Measurements from ENCODE around the gene CD81. TPM values are rescaled to one million over a fixed set of nuclear protein-coding genes. Genes with fewer than 3 reads are reported as not detected.
"Not testable (repeated sequence)": the region's sequence is repeated elsewhere in the genome, so short reads cannot be mapped to it uniquely, and the experiment has no call there.

The CD81 gene, protein sequence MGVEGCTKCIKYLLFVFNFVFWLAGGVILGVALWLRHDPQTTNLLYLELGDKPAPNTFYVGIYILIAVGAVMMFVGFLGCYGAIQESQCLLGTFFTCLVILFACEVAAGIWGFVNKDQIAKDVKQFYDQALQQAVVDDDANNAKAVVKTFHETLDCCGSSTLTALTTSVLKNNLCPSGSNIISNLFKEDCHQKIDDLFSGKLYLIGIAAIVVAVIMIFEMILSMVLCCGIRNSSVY
- 100 to 1,000 TPM; 306 to 322 TPM for total RNA-seq

DNA sequence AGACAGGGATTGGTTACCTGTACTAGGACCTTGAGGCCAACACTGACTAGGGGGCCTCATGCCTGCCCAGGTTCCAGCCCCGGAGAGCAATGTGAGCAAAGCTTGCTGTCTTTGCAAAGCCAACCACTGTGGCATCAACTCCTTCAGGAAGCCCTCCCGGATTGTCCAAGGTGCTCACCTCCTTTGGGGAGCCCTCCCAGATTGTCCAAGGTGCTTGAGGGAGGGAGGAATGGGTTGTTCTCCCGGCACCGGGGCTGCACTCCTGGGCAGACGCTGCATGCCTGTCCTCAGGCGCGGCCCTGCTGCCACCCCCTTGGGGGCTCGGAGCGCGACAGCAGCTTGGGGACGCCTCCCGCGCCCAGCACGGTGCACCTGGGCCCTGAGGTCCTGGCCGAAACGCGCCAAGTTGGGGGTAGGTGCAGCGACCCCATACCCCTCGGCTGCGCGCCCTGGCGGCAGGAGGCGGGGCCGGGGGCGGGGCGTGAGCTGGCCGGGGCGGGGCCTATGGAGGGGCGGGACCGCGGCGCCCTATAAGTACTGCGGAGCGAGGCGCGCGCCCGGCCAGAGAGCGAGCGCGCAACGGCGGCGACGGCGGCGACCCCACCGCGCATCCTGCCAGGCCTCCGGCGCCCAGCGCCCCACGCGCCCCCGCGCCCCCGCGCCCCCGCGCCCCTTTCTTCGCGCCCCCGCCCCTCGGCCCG is at the start of gene CD81:
Gene CD81, plus strand, starts transcription at position 560 of the 701 bp plus-strand sequence. CDS start 240 bp downstream, outside the sequence.
- Mint-ChIP-seq H3K27ac (peak within 1 kb of the TSS; percentile 72 to 84), H3K9me3 (no peaks in the 10 kb centered on the region), H3K36me3 (no peaks in the 10 kb centered on the region), H3K27me3 (no peaks in the 10 kb centered on the region), H3K4me3 (peak within 1 kb of the TSS; percentile 82), H3K4me1 (ENCODE audit: low read depth in 2 of 2) (peaks cover 26% of the 10 kb centered on the region in 2 donors)
- peak; percentile 76 for DNase-seq (ENCODE audit: low spot score)
- peak; percentile 82 to 88 for ATAC-seq

DNA sequence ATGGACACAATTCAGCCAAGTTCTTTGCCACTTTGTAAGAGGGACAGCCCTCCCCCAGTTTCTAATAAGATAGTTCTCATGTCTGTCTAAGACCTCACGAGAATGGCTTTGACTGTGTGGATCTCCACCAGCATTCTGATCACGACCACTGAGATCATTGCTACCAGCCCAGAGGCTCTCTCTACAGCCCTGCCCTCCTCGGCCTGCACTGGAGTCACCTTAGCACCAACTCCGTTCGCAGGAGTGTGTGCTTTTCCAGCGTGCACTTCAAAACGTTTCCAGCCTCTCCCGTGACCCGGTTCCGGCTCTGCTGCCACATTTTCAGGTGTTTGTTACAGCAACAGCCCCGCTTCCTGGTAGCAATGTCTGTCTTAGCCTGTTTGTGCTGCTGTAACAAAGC is 49.1 kb upstream of the CD81 start:
- DNase-seq (ENCODE audit: low spot score) = no peak
- peaks cover 8% of the 10 kb centered on the region for H3K9me3 Mint-ChIP-seq
- no peak for ATAC-seq
- no peak overlapping the region for H3K4me3 Mint-ChIP-seq
- H3K36me3 Mint-ChIP-seq = peaks cover 9% of the 10 kb centered on the region
- no peaks in the 10 kb centered on the region for H3K4me1 Mint-ChIP-seq (ENCODE audit: low read depth in 2 of 2)
- no peak overlapping the region for H3K27ac Mint-ChIP-seq
- H3K27me3 Mint-ChIP-seq = peaks cover 23 to 33% of the 10 kb centered on the region in 2 donors

DNA sequence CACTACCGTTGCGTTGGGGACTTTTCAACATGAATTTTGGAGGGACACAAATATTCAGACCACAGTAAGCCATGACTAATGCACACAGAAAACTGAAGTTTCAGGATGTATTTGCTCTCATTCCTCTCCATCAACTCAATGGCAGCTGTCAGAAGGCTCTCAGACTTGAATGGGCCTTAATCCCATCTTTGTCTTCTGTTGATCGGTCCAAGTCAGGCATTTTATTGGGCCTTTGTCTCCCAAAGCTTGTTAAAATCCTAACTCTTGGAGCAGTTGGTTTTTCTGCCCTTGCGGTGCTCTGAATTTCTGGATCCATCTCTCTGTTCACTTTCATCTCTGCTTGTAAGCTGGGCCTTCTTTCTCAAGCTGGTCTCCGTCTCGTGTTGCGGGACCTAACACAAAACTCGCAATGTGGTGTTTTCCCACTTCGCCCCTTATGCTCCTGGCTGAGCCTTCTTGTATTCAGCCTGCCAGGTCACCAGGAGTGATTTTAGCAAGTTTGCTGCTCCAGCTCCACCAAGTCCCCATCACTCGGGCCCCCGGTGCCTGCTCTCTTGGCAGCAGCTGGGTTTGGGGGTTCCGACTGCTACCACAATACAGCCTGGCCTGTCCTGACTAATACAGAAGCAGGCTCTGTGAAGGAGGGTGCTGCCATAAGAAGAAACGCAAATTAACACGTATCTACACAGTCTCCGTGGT is 48.3 kb upstream of the CD81 start:
- H3K27me3 Mint-ChIP-seq = peaks cover 17 to 27% of the 10 kb centered on the region in 2 donors
- no peak for ATAC-seq
- H3K36me3 Mint-ChIP-seq = peaks cover 4% of the 10 kb centered on the region
- no peak overlapping the region for H3K27ac Mint-ChIP-seq
- peaks cover 8% of the 10 kb centered on the region for H3K9me3 Mint-ChIP-seq
- H3K4me1 Mint-ChIP-seq (ENCODE audit: low read depth in 2 of 2) = no peaks in the 10 kb centered on the region
- H3K4me3 Mint-ChIP-seq = no peak overlapping the region
- DNase-seq (ENCODE audit: low spot score) = no peak

DNA sequence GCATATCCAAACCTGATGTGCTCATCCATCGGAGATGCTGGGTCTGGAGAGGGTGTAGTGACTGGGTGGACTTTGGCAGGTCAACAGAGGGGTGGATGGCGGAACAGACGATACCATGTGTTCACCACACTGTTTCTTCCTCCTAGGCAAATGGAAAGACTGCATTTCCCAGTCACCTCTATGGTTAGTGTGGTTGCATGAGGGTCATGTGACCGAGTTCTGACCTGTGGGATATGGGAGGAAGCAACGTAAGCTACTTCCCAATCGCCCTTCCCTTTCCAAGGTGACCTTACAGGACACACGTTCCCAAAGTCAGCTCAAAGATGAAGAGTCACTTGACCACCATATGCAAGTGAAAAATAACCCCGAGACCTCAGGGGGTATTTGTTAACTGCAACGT is 47.6 kb upstream of the CD81 start:
- Mint-ChIP-seq H3K27ac (no peak overlapping the region), H3K4me3 (no peak overlapping the region), H3K36me3 (peaks cover 4% of the 10 kb centered on the region), H3K27me3 (peaks cover 17 to 25% of the 10 kb centered on the region in 2 donors), H3K9me3 (peaks cover 8% of the 10 kb centered on the region), H3K4me1 (ENCODE audit: low read depth in 2 of 2) (no peaks in the 10 kb centered on the region)
- ATAC-seq = no peak
- no peak for DNase-seq (ENCODE audit: low spot score)

DNA sequence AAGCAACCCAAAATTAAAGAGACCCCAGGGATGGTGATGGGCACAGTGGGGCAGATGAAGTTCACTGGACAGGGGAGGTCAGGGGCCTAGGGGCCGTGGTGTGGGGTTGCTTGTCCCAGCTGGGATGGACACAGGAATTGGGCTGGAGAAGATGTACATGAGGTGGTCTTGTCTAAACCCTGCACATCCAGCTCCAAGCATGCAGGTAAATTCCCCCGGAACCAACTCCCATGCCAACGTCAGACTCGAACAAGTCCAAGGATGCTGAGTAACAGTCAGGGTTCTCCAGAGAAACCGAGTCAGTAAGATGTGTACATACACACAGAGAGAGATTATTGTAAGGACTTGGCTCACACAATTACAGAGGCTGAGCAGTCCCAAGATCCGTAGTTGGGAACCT is 46.4 kb upstream of the CD81 start:
- no peak overlapping the region for H3K4me3 Mint-ChIP-seq
- ATAC-seq = no peak
- no peak overlapping the region for H3K27ac Mint-ChIP-seq
- H3K4me1 Mint-ChIP-seq (ENCODE audit: low read depth in 2 of 2) = no peaks in the 10 kb centered on the region
- H3K36me3 Mint-ChIP-seq = peaks cover 4% of the 10 kb centered on the region
- peaks cover 8% of the 10 kb centered on the region for H3K9me3 Mint-ChIP-seq
- no peak for DNase-seq (ENCODE audit: low spot score)
- H3K27me3 Mint-ChIP-seq = peaks cover 23 to 25% of the 10 kb centered on the region in 2 donors

DNA sequence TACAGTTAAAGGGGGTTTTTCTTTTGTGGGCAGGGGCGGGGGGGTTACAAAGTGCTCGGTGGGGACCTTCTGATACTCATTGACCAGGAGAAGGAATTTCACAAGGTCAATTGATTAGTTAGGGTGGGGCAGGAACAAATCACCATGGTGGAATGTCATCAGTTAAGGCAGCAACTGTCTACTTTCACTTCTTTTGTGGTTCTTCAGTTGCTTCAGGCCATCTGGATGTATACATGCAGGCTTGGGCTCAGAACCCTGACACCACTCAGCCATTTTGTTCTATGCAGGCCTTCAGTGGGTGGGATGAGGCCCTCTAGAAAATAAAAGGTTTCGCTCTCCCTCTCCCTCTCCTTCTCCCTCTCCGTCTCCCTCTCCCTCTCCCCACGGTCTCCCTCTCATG is 45.7 kb upstream of the CD81 start:
- H3K36me3 Mint-ChIP-seq = peaks cover 4% of the 10 kb centered on the region
- H3K4me1 Mint-ChIP-seq (ENCODE audit: low read depth in 2 of 2) = no peaks in the 10 kb centered on the region
- H3K27me3 Mint-ChIP-seq = peaks cover 30% of the 10 kb centered on the region in 2 donors

DNA sequence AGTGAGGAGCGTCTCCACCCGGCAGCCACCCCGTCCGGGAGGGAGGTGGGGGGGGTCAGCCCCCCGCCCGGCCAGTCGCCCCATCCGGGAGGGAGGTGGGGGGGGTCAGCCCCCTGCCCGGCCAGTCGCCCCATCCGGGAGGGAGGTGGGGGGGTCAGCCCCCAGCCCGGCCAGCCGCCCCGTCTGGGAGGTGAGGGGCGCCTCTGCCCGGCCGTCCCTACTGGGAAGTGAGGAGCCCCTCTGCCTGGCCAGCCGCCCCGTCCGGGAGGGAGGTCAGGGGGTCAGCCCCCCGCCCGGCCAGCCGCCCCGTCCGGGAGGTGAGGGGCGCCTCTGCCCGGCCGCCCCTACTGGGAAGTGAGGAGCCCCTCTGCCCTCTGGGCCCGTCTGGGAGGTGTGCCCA is 44.5 kb upstream of the CD81 start:
- not testable (repeated sequence) for H3K36me3 Mint-ChIP-seq; H3K9me3 Mint-ChIP-seq; H3K4me1 Mint-ChIP-seq (ENCODE audit: low read depth in 2 of 2); H3K4me3 Mint-ChIP-seq; DNase-seq (ENCODE audit: low spot score); ATAC-seq; H3K27ac Mint-ChIP-seq
- peaks cover 37 to 41% of the 10 kb centered on the region in 2 donors for H3K27me3 Mint-ChIP-seq

More for the DNA sequence above, 45.7 kb upstream of the CD81 start:
- DNase-seq (ENCODE audit: low spot score) (no peak), ATAC-seq (no peak)
- no peak overlapping the region for H3K4me3 Mint-ChIP-seq
- peaks cover 8% of the 10 kb centered on the region for H3K9me3 Mint-ChIP-seq
- no peak overlapping the region for H3K27ac Mint-ChIP-seq

DNA sequence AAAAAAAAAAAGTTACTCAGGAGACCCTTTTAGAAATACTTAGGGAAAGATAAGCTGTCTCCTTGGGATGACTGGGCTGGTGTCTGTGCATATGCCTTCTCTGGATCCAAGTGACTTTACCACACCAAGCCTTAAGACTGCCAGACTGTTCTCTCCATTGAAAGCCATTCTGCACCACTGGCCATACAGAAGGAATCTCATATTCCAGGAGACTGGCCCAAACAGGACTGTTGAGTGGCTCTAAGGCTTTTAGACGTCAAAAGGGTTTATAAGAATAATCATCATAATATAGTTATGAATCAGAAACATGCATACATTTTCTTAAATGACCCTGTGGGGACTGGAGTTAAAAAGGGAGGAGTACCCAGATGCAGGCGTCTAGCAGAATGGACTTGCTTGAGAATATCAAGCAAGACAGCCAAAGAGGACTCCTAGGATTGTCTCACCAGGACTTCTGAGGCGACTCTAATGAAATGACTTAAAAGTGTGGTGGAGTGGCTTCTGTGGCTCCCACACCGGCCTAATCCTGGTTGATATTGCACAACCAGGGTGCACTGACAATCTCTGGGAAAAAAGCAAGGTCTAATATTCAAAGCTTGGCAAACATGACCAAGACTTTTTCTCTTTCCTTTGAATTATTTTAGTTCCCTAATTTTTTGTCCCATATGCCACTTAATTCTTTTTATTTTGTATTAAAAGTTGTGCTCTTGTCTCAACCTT is 43.5 kb upstream of the CD81 start:
- H3K36me3 Mint-ChIP-seq; H3K4me1 Mint-ChIP-seq (ENCODE audit: low read depth in 2 of 2); H3K4me3 Mint-ChIP-seq; H3K9me3 Mint-ChIP-seq; ATAC-seq; H3K27ac Mint-ChIP-seq; DNase-seq (ENCODE audit: low spot score): not testable (repeated sequence)
- H3K27me3 Mint-ChIP-seq = peaks cover 29 to 52% of the 10 kb centered on the region in 2 donors

DNA sequence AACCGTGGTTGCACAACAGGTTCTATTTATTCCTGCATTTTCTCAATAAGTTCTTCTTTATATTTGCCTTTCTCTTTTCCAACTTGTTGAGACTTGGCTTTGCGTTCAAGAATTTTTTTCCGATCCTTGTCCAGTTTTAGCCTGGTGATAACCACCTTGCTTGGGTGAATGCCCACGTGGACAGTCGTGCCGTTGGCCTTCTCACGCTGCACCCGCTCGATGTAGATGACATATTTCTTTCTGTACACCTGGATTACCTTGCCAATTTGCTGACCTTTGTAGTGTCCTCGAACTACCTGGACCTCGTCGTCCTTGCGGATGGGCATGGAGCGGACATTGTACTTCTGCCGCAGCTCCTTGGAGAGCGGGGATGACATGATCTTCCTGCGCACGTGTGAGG is 41.8 kb upstream of the CD81 start:
- not testable (repeated sequence) for H3K27ac Mint-ChIP-seq; H3K4me3 Mint-ChIP-seq; H3K4me1 Mint-ChIP-seq (ENCODE audit: low read depth in 2 of 2); ATAC-seq; H3K9me3 Mint-ChIP-seq; H3K36me3 Mint-ChIP-seq; DNase-seq (ENCODE audit: low spot score)
- H3K27me3 Mint-ChIP-seq = peaks cover 26 to 46% of the 10 kb centered on the region in 2 donors

DNA sequence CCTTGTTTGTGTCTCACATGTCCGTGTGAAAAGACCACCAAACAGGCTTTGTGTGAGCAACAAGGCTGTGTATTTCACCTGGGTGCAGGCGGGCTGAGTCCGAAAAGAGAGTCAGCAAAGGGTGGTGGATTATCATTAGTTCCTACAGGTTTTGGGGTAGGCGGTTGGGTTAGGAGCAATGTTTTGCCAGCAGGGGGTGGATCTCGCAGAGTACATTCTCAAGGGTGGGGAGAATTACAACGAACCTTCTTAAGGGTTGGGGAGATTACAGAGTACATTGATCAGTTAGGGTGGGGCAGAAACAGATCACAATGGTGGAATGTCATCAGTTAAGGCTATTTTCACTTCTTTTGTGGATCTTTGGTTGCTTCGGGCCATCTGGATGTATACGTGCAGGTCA is 38.4 kb upstream of the CD81 start:
- DNase-seq (ENCODE audit: low spot score); H3K36me3 Mint-ChIP-seq; H3K27ac Mint-ChIP-seq; H3K4me1 Mint-ChIP-seq (ENCODE audit: low read depth in 2 of 2); H3K4me3 Mint-ChIP-seq; ATAC-seq; H3K9me3 Mint-ChIP-seq: not testable (repeated sequence)
- H3K27me3 Mint-ChIP-seq = peaks cover 19 to 37% of the 10 kb centered on the region in 2 donors

DNA sequence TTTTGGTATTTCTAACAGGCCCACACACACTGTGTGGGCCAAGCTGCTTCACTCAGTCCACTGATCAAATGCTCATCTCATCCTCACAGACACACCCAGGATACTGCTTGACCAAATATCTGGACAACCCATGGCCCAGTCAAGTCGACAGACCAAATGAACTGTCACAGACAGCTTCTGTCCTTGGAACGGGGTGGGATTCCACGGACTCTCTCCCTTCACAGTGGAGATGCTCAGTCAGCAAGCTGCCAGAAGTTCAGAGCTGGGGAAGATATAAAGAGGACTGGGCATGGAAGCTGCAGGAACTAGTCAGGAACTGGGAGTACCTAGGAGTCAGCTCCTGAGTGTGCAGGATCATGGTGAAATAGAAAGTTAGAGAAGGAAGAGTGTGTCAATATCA is 34.6 kb upstream of the CD81 start:
- no peak for ATAC-seq
- H3K27ac Mint-ChIP-seq = no peak overlapping the region
- H3K27me3 Mint-ChIP-seq = peaks cover 3 to 12% of the 10 kb centered on the region in 2 donors
- no peaks in the 10 kb centered on the region for H3K36me3 Mint-ChIP-seq
- H3K9me3 Mint-ChIP-seq = peaks cover 3% of the 10 kb centered on the region
- H3K4me3 Mint-ChIP-seq = no peak overlapping the region
- H3K4me1 Mint-ChIP-seq (ENCODE audit: low read depth in 2 of 2) = peaks cover 0 to 4% of the 10 kb centered on the region in 2 donors
- no peak for DNase-seq (ENCODE audit: low spot score)

DNA sequence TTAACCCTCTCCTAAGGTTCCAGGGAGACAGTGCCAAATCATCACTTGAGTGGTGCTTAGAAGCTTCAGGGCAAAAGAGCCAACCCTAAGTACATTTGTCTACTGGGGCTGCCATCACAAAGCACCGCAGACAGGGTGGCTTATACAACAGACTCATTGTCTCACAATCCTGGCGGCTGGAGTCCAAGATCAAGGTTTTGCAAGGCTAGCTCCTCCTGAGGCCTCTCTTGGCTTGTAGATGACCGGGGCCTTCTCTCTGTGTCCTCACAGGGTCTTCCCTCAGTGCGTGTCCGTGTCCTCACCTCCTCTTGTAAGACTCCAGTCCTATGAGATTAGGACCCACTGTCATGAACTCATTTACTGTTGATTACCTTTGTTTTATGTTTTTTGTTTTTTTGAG is 34.1 kb upstream of the CD81 start:
- Mint-ChIP-seq H3K36me3 (no peaks in the 10 kb centered on the region), H3K27me3 (peaks cover 3 to 8% of the 10 kb centered on the region in 2 donors), H3K9me3 (peaks cover 3% of the 10 kb centered on the region), H3K4me1 (ENCODE audit: low read depth in 2 of 2) (peaks cover 0 to 4% of the 10 kb centered on the region in 2 donors), H3K27ac (no peak overlapping the region), H3K4me3 (no peak overlapping the region)
- no peak for DNase-seq (ENCODE audit: low spot score)
- no peak for ATAC-seq

DNA sequence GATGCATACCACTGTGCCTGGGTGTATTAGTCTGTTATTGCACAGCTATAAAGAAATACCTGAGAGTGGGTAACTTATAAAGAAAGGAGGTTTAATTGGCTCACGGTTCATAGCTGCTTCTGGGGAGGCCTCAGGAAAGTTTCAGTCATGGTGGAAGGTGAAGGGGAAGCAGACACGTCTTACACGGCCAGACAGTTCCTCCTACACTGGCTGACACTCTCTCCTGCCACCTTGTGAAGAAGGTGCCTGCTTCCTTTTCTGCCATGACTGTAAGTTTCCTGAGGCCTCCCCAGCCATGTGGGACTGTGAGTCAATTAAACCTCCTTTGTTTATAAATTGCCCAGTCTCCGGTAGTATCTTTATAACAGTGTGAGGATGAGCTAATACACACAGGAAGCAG is 33.6 kb upstream of the CD81 start:
- peaks cover 3% of the 10 kb centered on the region for H3K36me3 Mint-ChIP-seq
- peaks cover 0 to 4% of the 10 kb centered on the region in 2 donors for H3K4me1 Mint-ChIP-seq (ENCODE audit: low read depth in 2 of 2)
- no peak overlapping the region for H3K4me3 Mint-ChIP-seq
- peaks cover 3 to 7% of the 10 kb centered on the region in 2 donors for H3K27me3 Mint-ChIP-seq
- ATAC-seq (no peak), DNase-seq (ENCODE audit: low spot score) (no peak)
- peaks cover 3% of the 10 kb centered on the region for H3K9me3 Mint-ChIP-seq
- no peak overlapping the region for H3K27ac Mint-ChIP-seq

All from natural killer cell treated with Interleukin-12 subunit alpha and Interleukin-12 subunit beta and Interleukin-15 and Interleukin-18, amount 100 ng/mL, for 72 hours (primary cell).